HG02981 (cell line): Measurements from ENCODE around the gene SDK1.
A peak's percentile ranks its signal among the peaks of the same experiment; 100 is the strongest.

ENCODE experiments used
- ATAC-seq: cut with Tn5 transposase; IDR thresholded peaks from one replicate; pipeline ENCODE4 v1.9.1; 2021; ENCODE audit warnings: mild to moderate bottlenecking, moderate library complexity; ENCODE audit not compliant: unreplicated experiment

SDK1 gene

GRCh38 chr7:3300651-3301448 lies at the start of gene SDK1:
Gene SDK1, plus strand, starts transcription at chr7:3301252. Its CDS starts 335 bp downstream, at chr7:3301587.
- peak; percentile 82 for ATAC-seq

GRCh38 chr7:3254718-3255117 lies 46.3 kb upstream of the SDK1 start:
- ATAC-seq = no peak

GRCh38 chr7:3259711-3260400 lies 41.2 kb upstream of the SDK1 start:
- ATAC-seq = no peak

GRCh38 chr7:3260401-3260715 lies 40.7 kb upstream of the SDK1 start:
- ATAC-seq = no peak

GRCh38 chr7:3264693-3265339 lies 36.2 kb upstream of the SDK1 start:
- no peak for ATAC-seq

- no peak for ATAC-seq
Measured at GRCh38 chr7:3265388-3265787, 35.7 kb upstream of the SDK1 start.

GRCh38 chr7:3266240-3266639 lies 34.8 kb upstream of the SDK1 start:
- ATAC-seq = no peak

- ATAC-seq = no peak
Measured at GRCh38 chr7:3267966-3268690, 32.9 kb upstream of the SDK1 start.

GRCh38 chr7:3270362-3270761 lies 30.7 kb upstream of the SDK1 start:
- no peak for ATAC-seq

GRCh38 chr7:3271298-3271697 lies 29.8 kb upstream of the SDK1 start:
- no peak for ATAC-seq

- ATAC-seq = no peak
Measured at GRCh38 chr7:3272691-3273141, 28.3 kb upstream of the SDK1 start.

GRCh38 chr7:3274131-3274530 lies 26.9 kb upstream of the SDK1 start:
- ATAC-seq = no peak

- no peak for ATAC-seq
Measured at GRCh38 chr7:3277604-3278572, 23.2 kb upstream of the SDK1 start.

GRCh38 chr7:3279147-3279818 lies 21.8 kb upstream of the SDK1 start:
- no peak for ATAC-seq

GRCh38 chr7:3280445-3280844 lies 20.6 kb upstream of the SDK1 start:
- no peak for ATAC-seq

- no peak for ATAC-seq
Measured at GRCh38 chr7:3280946-3281656, 20.0 kb upstream of the SDK1 start.

GRCh38 chr7:3282457-3282856 lies 18.6 kb upstream of the SDK1 start:
- no peak for ATAC-seq

- ATAC-seq = no peak
Measured at GRCh38 chr7:3283130-3283704, 17.8 kb upstream of the SDK1 start.

- ATAC-seq = no peak
Measured at GRCh38 chr7:3285652-3286051, 15.4 kb upstream of the SDK1 start.
